HEK293 (cell line): ENCODE measurements around the gene UMAD1.

Experiments
- CTCF ChIP-seq: fragments of 450-650 bp; formaldehyde crosslinking; IDR thresholded peaks from 2 replicates; pipeline ENCODE4 v1.5.1; 2016; ENCODE audit warnings: missing biosample characterization, missing genetic modification characterization
- ELK4 ChIP-seq: IDR thresholded peaks from 2 replicates; pipeline ENCODE4 v1.6.1; 2011; ENCODE audit warnings: mild to moderate bottlenecking, low read depth, low read length, borderline replicate concordance
- REST ChIP-seq: fragments of 450-650 bp; formaldehyde crosslinking; IDR thresholded peaks from 2 replicates; pipeline ENCODE4 v1.5.1; 2016; ENCODE audit warnings: missing biosample characterization, missing genetic modification characterization
- ZBTB11 ChIP-seq: fragments of 450-650 bp; formaldehyde crosslinking; conservative IDR thresholded peaks from 2 replicates; pipeline ENCODE4 v1.5.1; 2016; ENCODE audit warnings: low read depth, missing biosample characterization, missing genetic modification characterization
- ZNF639 ChIP-seq: fragments of 450-650 bp; formaldehyde crosslinking; IDR thresholded peaks from 2 replicates; pipeline ENCODE4 v1.5.1; 2016; ENCODE audit warnings: missing biosample characterization, missing genetic modification characterization
- ZNF747 ChIP-seq: fragments of 450-650 bp; formaldehyde crosslinking; IDR thresholded peaks from 2 replicates; pipeline ENCODE4 v1.5.1; 2016; ENCODE audit warnings: missing biosample characterization, missing genetic modification characterization

GRCh38 chr7:7596176-7596575, 44.4 kb upstream of the UMAD1 start:
- no peak for TF ChIP-seq ZNF747 (tag by site-specific recombination)
- TF ChIP-seq REST (tag by site-specific recombination): no peak
- no peak for TF ChIP-seq ZBTB11 (tag by site-specific recombination)
- no peak for TF ChIP-seq CTCF (tag by site-specific recombination)
- no peak for TF ChIP-seq ZNF639 (tag by site-specific recombination)
- TF ChIP-seq ELK4: no peak
